Parathyroid adenoma (tissue), 2 donors: ENCODE measurements around the gene PPP4R4.

ENCODE experiments used
- H2AFZ ChIP-seq: fragments of 300-600 bp; sonication (generic); one replicate; pipeline ENCODE4 v1.7.0; 2017; ENCODE audit warnings: antibody characterized with exemption, mild to moderate bottlenecking
- H3K27ac ChIP-seq: fragments of 300-600 bp; sonication (generic); one replicate; pipeline ENCODE4 v1.7.0; 2017
- H3K27me3 ChIP-seq: fragments of 300-600 bp; sonication (generic); one replicate; pipeline ENCODE4 v1.7.0; 2017; ENCODE audit warnings: low read length; ENCODE audit not compliant: control insufficient read depth, insufficient read depth
- H3K36me3 ChIP-seq: fragments of 300-600 bp; sonication (generic); one replicate; pipeline ENCODE4 v1.7.0; 2017; ENCODE audit warnings: low read length; ENCODE audit not compliant: control insufficient read depth, insufficient read depth
- H3K4me1 ChIP-seq: fragments of 300-600 bp; sonication (generic); one replicate; pipeline ENCODE4 v1.7.0; 2017; ENCODE audit warnings: control low read depth
- H3K4me2 ChIP-seq: fragments of 300-600 bp; sonication (generic); one replicate; pipeline ENCODE4 v1.7.0; 2017; ENCODE audit warnings: low read length
- H3K4me3 ChIP-seq: fragments of 300-600 bp; sonication (generic); one replicate; pipeline ENCODE4 v1.7.0; 2017; ENCODE audit warnings: low read depth, low read length
- H3K79me2 ChIP-seq: fragments of 300-600 bp; sonication (generic); one replicate; pipeline ENCODE4 v1.7.0; 2017; ENCODE audit warnings: control low read depth
- H3K9ac ChIP-seq: fragments of 300-600 bp; sonication (generic); one replicate; pipeline ENCODE4 v1.7.0; 2017; ENCODE audit warnings: mild to moderate bottlenecking
- H3K9me3 ChIP-seq: fragments of 300-600 bp; sonication (generic); one replicate; pipeline ENCODE4 v1.7.0; 2017; ENCODE audit warnings: low read length; ENCODE audit not compliant: control insufficient read depth
- CTCF ChIP-seq: fragments of 300-600 bp; sonication (generic); IDR thresholded peaks from one replicate; pipeline ENCODE4 v1.7.0; 2017; ENCODE audit warnings: antibody characterized with exemption, mild to moderate bottlenecking
- donor health status: primary hyperparathyroidism.

Gene PPP4R4

GRCh38 chr14:94306047-94306978 is 132.2 kb downstream of the PPP4R4 start:
- Histone ChIP-seq H3K79me2 (no peaks in the 10 kb centered on the region), H3K27me3 (no peaks in the 10 kb centered on the region), H3K4me3 (no peak overlapping the region), H3K4me2 (no peak overlapping the region), H3K36me3 (no peaks in the 10 kb centered on the region), H3K27ac (no peak overlapping the region), H3K9ac (no peak overlapping the region), H3K9me3 (peaks cover 4% of the 10 kb centered on the region), H2AFZ (no peak overlapping the region), H3K4me1 (no peaks in the 10 kb centered on the region)
- TF ChIP-seq CTCF, result no peak

GRCh38 chr14:94307410-94307992 is 133.4 kb downstream of the PPP4R4 start:
- Histone ChIP-seq H3K4me2 (no peak overlapping the region), H3K4me3 (no peak overlapping the region), H3K79me2 (no peaks in the 10 kb centered on the region), H3K36me3 (no peaks in the 10 kb centered on the region), H3K9me3 (peaks cover 3% of the 10 kb centered on the region), H3K4me1 (no peaks in the 10 kb centered on the region), H2AFZ (no peak overlapping the region), H3K27ac (no peak overlapping the region), H3K27me3 (no peaks in the 10 kb centered on the region), H3K9ac (no peak overlapping the region)
- TF ChIP-seq CTCF, result no peak

GRCh38 chr14:94309721-94310120 is 135.6 kb downstream of the PPP4R4 start:
- H3K27ac ChIP-seq, result no peak overlapping the region
- TF ChIP-seq CTCF, result no peak
- no peaks in the 10 kb centered on the region for H3K9me3 ChIP-seq
- no peaks in the 10 kb centered on the region for H3K79me2 ChIP-seq
- H3K27me3 ChIP-seq, result no peaks in the 10 kb centered on the region
- no peaks in the 10 kb centered on the region for H3K36me3 ChIP-seq
- H3K4me2 ChIP-seq, result no peak overlapping the region
- no peaks in the 10 kb centered on the region for H3K4me1 ChIP-seq
- no peak overlapping the region for H3K9ac ChIP-seq
- no peak overlapping the region for H2AFZ ChIP-seq
- H3K4me3 ChIP-seq, result no peak overlapping the region

- Histone ChIP-seq H3K27ac (no peak overlapping the region), H3K4me3 (no peak overlapping the region), H3K27me3 (no peaks in the 10 kb centered on the region), H3K4me2 (no peak overlapping the region), H3K4me1 (no peaks in the 10 kb centered on the region), H2AFZ (no peak overlapping the region), H3K79me2 (no peaks in the 10 kb centered on the region), H3K36me3 (no peaks in the 10 kb centered on the region), H3K9me3 (no peaks in the 10 kb centered on the region), H3K9ac (no peak overlapping the region)
- TF ChIP-seq CTCF, result no peak
Measured at GRCh38 chr14:94310248-94310647, 136.1 kb downstream of the PPP4R4 start.
